ENCODE data around the gene FDXR.

Gene FDXR

GRCh38 chr17:74853048-74853397, 19.8 kb downstream of the FDXR start:
- no peak for TF ChIP-seq CTCF (IDR thresholded peaks at IDR 0.05)
- Mint-ChIP-seq H3K36me3 (ENCODE audit: low read depth) (no peaks in the 10 kb centered on the region), H3K27ac (peak overlapping the region; percentile 69), H3K9me3 (peaks cover 6% of the 10 kb centered on the region), H3K4me3 (peak overlapping the region; percentile 79), H3K4me1 (peaks cover 7% of the 10 kb centered on the region), H3K27me3 (ENCODE audit: low read depth, poor library complexity) (peaks cover 91% of the 10 kb centered on the region)
- no peak for DNase-seq

- H3K27ac Mint-ChIP-seq = peak overlapping the region; percentile 69
- TF ChIP-seq CTCF (IDR thresholded peaks at IDR 0.05) = no peak
- H3K4me1 Mint-ChIP-seq = peaks cover 7% of the 10 kb centered on the region
- peak; percentile 81 for DNase-seq
- peaks cover 90% of the 10 kb centered on the region for H3K27me3 Mint-ChIP-seq (ENCODE audit: low read depth, poor library complexity)
- peaks cover 6% of the 10 kb centered on the region for H3K9me3 Mint-ChIP-seq
- H3K4me3 Mint-ChIP-seq = peak overlapping the region; percentile 79
- no peaks in the 10 kb centered on the region for H3K36me3 Mint-ChIP-seq (ENCODE audit: low read depth)
Observed at GRCh38 chr17:74852237-74853047, 20.4 kb downstream of the FDXR start.

GRCh38 chr17:74851612-74852236, 21.1 kb downstream of the FDXR start:
- peaks cover 7% of the 10 kb centered on the region for H3K4me1 Mint-ChIP-seq
- H3K4me3 Mint-ChIP-seq = no peak overlapping the region
- H3K9me3 Mint-ChIP-seq = peaks cover 3% of the 10 kb centered on the region
- TF ChIP-seq CTCF (IDR thresholded peaks at IDR 0.05) = no peak
- DNase-seq = no peak
- no peak overlapping the region for H3K27ac Mint-ChIP-seq
- peaks cover 90% of the 10 kb centered on the region for H3K27me3 Mint-ChIP-seq (ENCODE audit: low read depth, poor library complexity)
- no peaks in the 10 kb centered on the region for H3K36me3 Mint-ChIP-seq (ENCODE audit: low read depth)

GRCh38 chr17:74850914-74851313, 21.9 kb downstream of the FDXR start:
- Mint-ChIP-seq H3K27ac (no peak overlapping the region), H3K27me3 (ENCODE audit: low read depth, poor library complexity) (peaks cover 90% of the 10 kb centered on the region), H3K4me1 (peaks cover 7% of the 10 kb centered on the region), H3K9me3 (no peaks in the 10 kb centered on the region), H3K36me3 (ENCODE audit: low read depth) (no peaks in the 10 kb centered on the region), H3K4me3 (no peak overlapping the region)
- DNase-seq = no peak
- no peak for TF ChIP-seq CTCF (IDR thresholded peaks at IDR 0.05)

- peaks cover 7% of the 10 kb centered on the region for H3K4me1 Mint-ChIP-seq
- DNase-seq = no peak
- H3K4me3 Mint-ChIP-seq = no peak overlapping the region
- peaks cover 90% of the 10 kb centered on the region for H3K27me3 Mint-ChIP-seq (ENCODE audit: low read depth, poor library complexity)
- H3K27ac Mint-ChIP-seq = no peak overlapping the region
- no peak for TF ChIP-seq CTCF (IDR thresholded peaks at IDR 0.05)
- H3K9me3 Mint-ChIP-seq = no peaks in the 10 kb centered on the region
- no peaks in the 10 kb centered on the region for H3K36me3 Mint-ChIP-seq (ENCODE audit: low read depth)
Observed at GRCh38 chr17:74850310-74850709, 22.5 kb downstream of the FDXR start.
